Liver (tissue), 9 donors: ENCODE data around the gene CCDC66. TPM values are rescaled to one million over a fixed set of nuclear protein-coding genes. Genes with fewer than 3 reads are reported as not detected.

Source experiments
- DNase-seq: peaks from one replicate; pipeline ENCODE4 v3.0.0-alpha.2; 2017; ENCODE audit warnings: low spot score
- H3K27ac ChIP-seq, 2 donors: one replicate each; pipeline ENCODE4 v1.7.0; 2013; ENCODE audit warnings: inconsistent platforms in 2 of 2, low read length in 2 of 2, control low read depth in 1 of 2, low read depth in 1 of 2, mild to moderate bottlenecking in 1 of 2
- H3K27me3 ChIP-seq, 4 donors: one replicate each; pipeline versions ENCODE4 v1.6.1 to v1.7.0; 2013; ENCODE audit warnings: low read length in 3 of 4, inconsistent platforms in 1 of 4, mild to moderate bottlenecking in 1 of 4, moderate library complexity in 1 of 4; ENCODE audit not compliant: control insufficient read depth in 4 of 4, insufficient read depth in 4 of 4
- H3K36me3 ChIP-seq, 4 donors: one replicate each; pipeline versions ENCODE4 v1.6.1 to v1.7.0; 2013; ENCODE audit warnings: low read length in 3 of 4, mild to moderate bottlenecking in 3 of 4, low read depth in 1 of 4, moderate library complexity in 1 of 4; ENCODE audit not compliant: control insufficient read depth in 4 of 4, insufficient read depth in 3 of 4
- H3K4me1 ChIP-seq, 4 donors: one replicate each; pipeline versions ENCODE4 v1.6.1 to v1.7.0; 2013; ENCODE audit warnings: low read length in 3 of 4, mild to moderate bottlenecking in 3 of 4, moderate library complexity in 1 of 4; ENCODE audit not compliant: control insufficient read depth in 4 of 4, insufficient read depth in 4 of 4
- H3K4me3 ChIP-seq, 3 donors: one replicate each; pipeline versions ENCODE4 v1.6.1 to v1.7.0; 2013; ENCODE audit warnings: low read length in 3 of 3, control low read depth in 1 of 3, low read depth in 1 of 3, mild to moderate bottlenecking in 1 of 3
- H3K9ac ChIP-seq, 2 donors: one replicate each; pipeline ENCODE4 v1.7.0; 2013; ENCODE audit warnings: low read length in 2 of 2, mild to moderate bottlenecking in 2 of 2, moderate library complexity in 2 of 2, control low read depth in 1 of 2, low read depth in 1 of 2
- H3K9me3 ChIP-seq, 4 donors: one replicate each; pipeline versions ENCODE4 v1.6.1 to v1.7.0; 2013; ENCODE audit warnings: low read length in 3 of 4; ENCODE audit not compliant: control insufficient read depth in 4 of 4
- CTCF ChIP-seq: fragments of 150-350 bp; IDR thresholded peaks from 2 replicates; pipeline ENCODE4 v1.5.1; 2017; ENCODE audit warnings: improper control_type of control experiment, low read depth, low read length; ENCODE audit not compliant: missing input control
- EGR1 ChIP-seq, 2 donors: IDR thresholded peaks; 2 replicates each; pipeline ENCODE4 v1.6.1; 2016 to 2018; ENCODE audit warnings: antibody characterized with exemption in 2 of 2, low read depth in 2 of 2
- FOXA1 ChIP-seq: IDR thresholded peaks from 2 replicates; pipeline ENCODE4 v1.6.1; 2016; ENCODE audit warnings: antibody characterized with exemption
- FOXA2 ChIP-seq: IDR thresholded peaks from 2 replicates; pipeline ENCODE4 v1.6.1; 2016; ENCODE audit warnings: antibody characterized with exemption
- GABPA ChIP-seq, 2 donors: IDR thresholded peaks in 1 of 2; conservative IDR thresholded peaks in 1 of 2; 2 replicates each; pipeline ENCODE4 v1.6.1; 2016; ENCODE audit warnings: antibody characterized with exemption in 2 of 2, mild to moderate bottlenecking in 1 of 2, moderate library complexity in 1 of 2
- HNF4A ChIP-seq, 2 donors: conservative IDR thresholded peaks; 2 replicates each; pipeline ENCODE4 v1.6.1; 2016; ENCODE audit warnings: antibody characterized with exemption in 2 of 2, mild to moderate bottlenecking in 2 of 2
- HNF4G ChIP-seq: IDR thresholded peaks from 2 replicates; pipeline ENCODE4 v1.6.1; 2016; ENCODE audit warnings: antibody characterized with exemption
- JUND ChIP-seq, 2 donors: IDR thresholded peaks; 2 replicates each; pipeline ENCODE4 v1.6.1; 2016; ENCODE audit warnings: antibody characterized with exemption in 2 of 2
- MAX ChIP-seq: IDR thresholded peaks from 2 replicates; pipeline ENCODE4 v1.6.1; 2016; ENCODE audit warnings: antibody characterized with exemption
- RAD21 ChIP-seq, 2 donors: IDR thresholded peaks; 2 replicates each; pipeline ENCODE4 v1.6.1; 2016; ENCODE audit warnings: antibody characterized with exemption in 2 of 2, mild to moderate bottlenecking in 2 of 2
- REST ChIP-seq: IDR thresholded peaks from 2 replicates; pipeline ENCODE4 v1.6.1; 2016; ENCODE audit warnings: antibody characterized with exemption, mild to moderate bottlenecking
- RXRA ChIP-seq, 2 donors: IDR thresholded peaks; 2 replicates each; pipeline ENCODE4 v1.6.1; 2017 to 2018; ENCODE audit warnings: antibody characterized with exemption in 2 of 2, mild to moderate bottlenecking in 1 of 2
- SP1 ChIP-seq: IDR thresholded peaks from 2 replicates; pipeline ENCODE4 v1.6.1; 2018; ENCODE audit warnings: antibody characterized with exemption, mild to moderate bottlenecking
- TAF1 ChIP-seq: conservative IDR thresholded peaks from 2 replicates; pipeline ENCODE4 v1.6.1; 2016; ENCODE audit warnings: antibody characterized with exemption, mild to moderate bottlenecking
- YY1 ChIP-seq: IDR thresholded peaks from 2 replicates; pipeline ENCODE4 v1.6.1; 2016; ENCODE audit warnings: antibody characterized with exemption, mild to moderate bottlenecking
- WGBS: extraction: QIAGEN DNeasy Blood & Tissue Kit; methylation state at CpG from one replicate; pipeline ENCODE4 v1.1.7; 2013; 5-methylcytosine and 5-hydroxymethylcytosine counted together
- polyA plus RNA-seq, 2 donors: library from polyadenylated mRNA; stranded (reverse) in 1 of 2; unstranded in 1 of 2; fragments of 200-250 nt in 1 of 2; fragments of >200 nt in 1 of 2; fragmentation: Nextera tagmentation in 1 of 2; extraction: Ambion mirVana in 1 of 2; gene quantifications; one replicate each; pipeline versions ENCODE4 v1.2.1 to v1.2.3, GENCODE V29; 2013 to 2015
- total RNA-seq, 2 donors: library from RNA; depleted of rRNA; stranded (reverse); fragments of >200 nt; gene quantifications; one replicate each; pipeline ENCODE4 v1.2.3, GENCODE V29; 2014
- TF ChIP-seq, protein P1 (sequence below): IDR thresholded peaks from 2 replicates; pipeline ENCODE4 v1.6.1; 2016; ENCODE audit warnings: antibody characterized with exemption
- TF ChIP-seq, protein P2 (sequence below): IDR thresholded peaks from 2 replicates; pipeline ENCODE4 v1.6.1; 2016; ENCODE audit warnings: antibody characterized with exemption
- donor health status: healthy.
- donor health status: healthy.
- donor health status: healthy.
- donor health status: healthy.
- donor health status: healthy.

The CCDC66 gene
- total and polyA plus RNA-seq, 4 donors = 2.1 to 23.3 (median 11.8) TPM

DNA sequence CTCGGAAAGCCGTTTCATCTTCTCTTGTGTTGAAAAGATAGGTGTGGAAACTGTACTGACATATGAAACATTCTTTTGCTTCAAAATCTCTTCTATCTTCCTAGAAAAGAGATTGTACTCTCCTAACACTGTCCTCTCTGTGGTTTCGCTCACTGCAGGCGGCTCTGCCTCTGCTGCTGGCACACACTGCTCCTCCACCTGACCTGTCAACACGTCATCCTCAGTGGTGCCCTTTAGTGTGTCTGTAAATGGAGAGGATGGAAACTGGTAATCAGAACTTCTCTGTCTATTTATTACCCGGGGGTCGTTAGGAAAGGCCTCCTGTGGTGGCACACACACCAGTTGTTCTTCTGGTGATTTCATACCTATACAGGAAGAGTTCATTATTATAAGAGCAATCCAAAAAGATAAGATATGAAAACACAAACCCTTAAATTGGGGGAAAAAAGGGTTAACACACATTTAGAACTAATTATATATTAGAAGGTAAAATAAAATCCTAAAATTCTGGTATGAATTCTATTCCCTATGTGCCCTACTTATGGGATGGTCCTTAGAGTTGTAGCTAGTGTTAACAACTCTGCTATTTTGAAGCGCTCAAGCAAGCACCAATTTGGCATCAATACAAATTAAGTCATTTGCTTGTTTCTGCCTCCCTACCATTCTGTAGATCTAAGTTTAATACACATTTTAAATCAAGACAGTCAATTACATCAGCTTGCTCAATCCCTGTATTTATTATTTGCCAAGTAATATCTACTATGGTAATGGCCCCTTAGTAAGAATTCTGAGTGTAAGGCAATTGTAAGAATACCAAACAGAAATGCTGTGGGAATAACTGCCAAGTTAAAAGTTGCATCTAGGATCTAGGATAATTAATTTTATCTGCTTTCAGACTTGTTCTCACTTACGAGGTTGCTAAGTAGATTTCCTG is 76.9 kb downstream of the CCDC66 start:
- Histone ChIP-seq H3K9ac (no peak overlapping the region), H3K4me3 (no peak overlapping the region), H3K4me1 (peaks cover 0 to 7% (median 2%) of the 10 kb centered on the region in 4 donors), H3K9me3 (no peaks in the 10 kb centered on the region), H3K36me3 (peaks cover 0 to 22% (median 18%) of the 10 kb centered on the region in 4 donors), H3K27me3 (no peaks in the 10 kb centered on the region), H3K27ac (no peak overlapping the region)
- TF ChIP-seq RXRA (IDR thresholded peaks at IDR 0.05) (no peak), MAX (no peak), SP1 (no peak), FOXA1 (no peak), TAF1 (no peak), EGR1 (IDR thresholded peaks at IDR 0.05; ENCODE audit: low read depth in 2 of 2) (no peak), REST (no peak), JUND (IDR thresholded peaks at IDR 0.05) (no peak), YY1 (no peak), FOXA2 (no peak), HNF4G (no peak), RAD21 (IDR thresholded peaks at IDR 0.05) (no peak), HNF4A (conservative IDR thresholded peaks at IDR 0.05) (no peak), GABPA (IDR thresholded peaks at IDR 0.05 in 1 of 2, conservative IDR thresholded peaks at IDR 0.05 in 1 of 2) (no peak), CTCF (no peak)
- TF ChIP-seq, protein P1, sequence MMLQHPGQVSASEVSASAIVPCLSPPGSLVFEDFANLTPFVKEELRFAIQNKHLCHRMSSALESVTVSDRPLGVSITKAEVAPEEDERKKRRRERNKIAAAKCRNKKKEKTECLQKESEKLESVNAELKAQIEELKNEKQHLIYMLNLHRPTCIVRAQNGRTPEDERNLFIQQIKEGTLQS = no peak
- TF ChIP-seq, protein P2, sequence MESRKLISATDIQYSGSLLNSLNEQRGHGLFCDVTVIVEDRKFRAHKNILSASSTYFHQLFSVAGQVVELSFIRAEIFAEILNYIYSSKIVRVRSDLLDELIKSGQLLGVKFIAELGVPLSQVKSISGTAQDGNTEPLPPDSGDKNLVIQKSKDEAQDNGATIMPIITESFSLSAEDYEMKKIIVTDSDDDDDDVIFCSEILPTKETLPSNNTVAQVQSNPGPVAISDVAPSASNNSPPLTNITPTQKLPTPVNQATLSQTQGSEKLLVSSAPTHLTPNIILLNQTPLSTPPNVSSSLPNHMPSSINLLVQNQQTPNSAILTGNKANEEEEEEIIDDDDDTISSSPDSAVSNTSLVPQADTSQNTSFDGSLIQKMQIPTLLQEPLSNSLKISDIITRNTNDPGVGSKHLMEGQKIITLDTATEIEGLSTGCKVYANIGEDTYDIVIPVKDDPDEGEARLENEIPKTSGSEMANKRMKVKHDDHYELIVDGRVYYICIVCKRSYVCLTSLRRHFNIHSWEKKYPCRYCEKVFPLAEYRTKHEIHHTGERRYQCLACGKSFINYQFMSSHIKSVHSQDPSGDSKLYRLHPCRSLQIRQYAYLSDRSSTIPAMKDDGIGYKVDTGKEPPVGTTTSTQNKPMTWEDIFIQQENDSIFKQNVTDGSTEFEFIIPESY = no peak
- DNase-seq = no peak
- WGBS = 94% methylated on average over 9 of the region's 9 CpGs
